SK-N-SH (cell line): ENCODE results near the gene LPP. TPM values are rescaled to one million over a fixed set of nuclear protein-coding genes. Genes with fewer than 3 reads are reported as not detected.

Experiments used
- CTCF ChIA-PET: fragments of 300-600, 350-600 bp; formaldehyde crosslinking; extraction: SDS; loops from one replicate; lab custom pipeline; 2021; lab: Yijun Ruan, JAX
- POLR2A ChIA-PET: fragments of 350-600 bp; sonication (Branson Sonifier 250); formaldehyde crosslinking; extraction: SDS; loops from one replicate; lab custom pipeline; 2020; ENCODE audit warnings: antibody characterized with exemption, inconsistent platforms; lab: Yijun Ruan, JAX
- DNase-seq: peaks from one replicate; pipeline ENCODE4 v3.0.0; 2012
- H2AFZ ChIP-seq: fragments of 200-600 bp; sonication (generic); 2 replicates; pipeline ENCODE4 v1.8.1; 2016; ENCODE audit warnings: antibody characterized with exemption, mild to moderate bottlenecking, low read depth
- H3F3A ChIP-seq: fragments of 200-600 bp; sonication (generic); replicated peaks from 2 replicates; pipeline ENCODE3; 2016; ENCODE audit warnings: antibody characterized with exemption, mild to moderate bottlenecking; ENCODE audit not compliant: insufficient read depth
- H3K27ac ChIP-seq, 2 experiments: fragments of 200-500 bp in 1 of 2; fragments of 200-600 bp in 1 of 2; sonication (Bioruptor generic) in 1 of 2; sonication (generic), shearing (Covaris generic) in 1 of 2; 2 replicates each; pipeline versions ENCODE4 v1.5.1 to v1.6.1; 2014 to 2016; ENCODE audit warnings: low read depth in 2 of 2, inconsistent platforms in 1 of 2, low read length in 1 of 2, mild to moderate bottlenecking in 1 of 2, mixed read lengths in 1 of 2
- H3K27me3 ChIP-seq: fragments of 200-600 bp; sonication (generic), shearing (Covaris generic); 2 replicates; pipeline ENCODE4 v1.6.1; 2016; ENCODE audit warnings: mixed run types; ENCODE audit not compliant: insufficient read depth
- H3K36me3 ChIP-seq, 2 experiments: fragments of 200-500 bp in 1 of 2; fragments of 200-600 bp in 1 of 2; sonication (Bioruptor generic) in 1 of 2; sonication (generic) in 1 of 2; replicated peaks in 1 of 2; 2 replicates each; pipeline versions ENCODE3 to v1.5.1; 2014 to 2016; ENCODE audit warnings: low read length in 1 of 2, mild to moderate bottlenecking in 1 of 2; ENCODE audit not compliant: insufficient read depth in 2 of 2, control insufficient read depth in 1 of 2
- H3K4me1 ChIP-seq, 2 experiments: fragments of 200-500 bp in 1 of 2; fragments of 200-600 bp in 1 of 2; sonication (Bioruptor generic) in 1 of 2; sonication (generic), shearing (Covaris generic) in 1 of 2; 2 replicates each; pipeline versions ENCODE4 v1.5.1 to v1.6.1; 2014 to 2016; ENCODE audit warnings: low read depth in 1 of 2, low read length in 1 of 2, mixed run types in 1 of 2; ENCODE audit not compliant: insufficient read depth in 2 of 2, control insufficient read depth in 1 of 2
- H3K4me2 ChIP-seq: fragments of 200-600 bp; sonication (generic), shearing (Covaris generic); 2 replicates; pipeline ENCODE4 v1.6.1; 2017; ENCODE audit warnings: mixed run types
- H3K4me3 ChIP-seq, 2 experiments: fragments of 200-500 bp in 1 of 2; fragments of 200-600 bp in 1 of 2; sonication (Bioruptor generic) in 1 of 2; sonication (generic), shearing (Covaris generic) in 1 of 2; 2 replicates each; pipeline versions ENCODE4 v1.5.1 to v1.8.1; 2014 to 2016; ENCODE audit warnings: low read depth in 2 of 2, inconsistent platforms in 1 of 2, low read length in 1 of 2, mild to moderate bottlenecking in 1 of 2, mixed read lengths in 1 of 2, moderate library complexity in 1 of 2
- H3K79me2 ChIP-seq: fragments of 200-600 bp; sonication (generic); 2 replicates; pipeline ENCODE4 v1.8.1; 2017; ENCODE audit warnings: mild to moderate bottlenecking; ENCODE audit not compliant: insufficient read depth
- H3K9ac ChIP-seq: fragments of 200-600 bp; sonication (generic); 2 replicates; pipeline ENCODE4 v1.6.1; 2017; ENCODE audit warnings: mixed run types
- H3K9me2 ChIP-seq: fragments of 200-600 bp; sonication (generic); 2 replicates; pipeline ENCODE4 v1.6.1; 2017; ENCODE audit warnings: mixed run types
- H3K9me3 ChIP-seq: fragments of 200-600 bp; sonication (generic); 2 replicates; pipeline ENCODE4 v1.6.1; 2017; ENCODE audit warnings: mixed run types, mild to moderate bottlenecking, moderate library complexity
- H4K20me1 ChIP-seq: fragments of 200-600 bp; sonication (generic); 2 replicates; pipeline ENCODE4 v1.6.1; 2017; ENCODE audit warnings: mild to moderate bottlenecking, mixed run types; ENCODE audit not compliant: insufficient read depth
- CHD2 ChIP-seq: fragments of 150-350 bp; IDR thresholded peaks from 2 replicates; pipeline ENCODE4 v1.6.1; 2018; ENCODE audit warnings: low read length; ENCODE audit not compliant: partially characterized antibody
- CTCF ChIP-seq: fragments of 200-600 bp; sonication (generic); IDR thresholded peaks from 2 replicates; pipeline ENCODE4 v1.6.1; 2017; ENCODE audit warnings: antibody characterized with exemption, mild to moderate bottlenecking, moderate library complexity
- EP300 ChIP-seq, 2 experiments: IDR thresholded peaks; 2 replicates each; pipeline versions ENCODE4 v1.4.0 to v1.6.1; 2012; ENCODE audit warnings: borderline replicate concordance in 1 of 2, low read depth in 1 of 2, low read length in 1 of 2
- EZH2phosphoT487 ChIP-seq: fragments of 200-600 bp; sonication (generic); IDR thresholded peaks from 2 replicates; pipeline ENCODE4 v1.6.1; 2017; ENCODE audit warnings: low read depth, mixed run types, mild to moderate bottlenecking, antibody characterized with exemption, moderate library complexity, borderline replicate concordance
- FOSL2 ChIP-seq: IDR thresholded peaks from 2 replicates; pipeline ENCODE4 v1.4.0; 2012; ENCODE audit warnings: low read depth, mild to moderate bottlenecking, moderate library complexity, borderline replicate concordance
- FOXM1 ChIP-seq: IDR thresholded peaks from 2 replicates; pipeline ENCODE4 v1.4.0; 2012; ENCODE audit warnings: low read depth, mild to moderate bottlenecking
- GABPA ChIP-seq: IDR thresholded peaks from 2 replicates; pipeline ENCODE4 v1.4.0; 2012; ENCODE audit warnings: low read depth, mild to moderate bottlenecking
- GATA2 ChIP-seq: sonication (generic); formaldehyde crosslinking; IDR thresholded peaks from 2 replicates; pipeline ENCODE4 v1.5.0; 2020; ENCODE audit warnings: mild to moderate bottlenecking, missing genetic modification reagents
- IRF3 ChIP-seq: fragments of 150-350 bp; IDR thresholded peaks from 2 replicates; pipeline ENCODE4 v1.6.1; 2016; ENCODE audit warnings: mild to moderate bottlenecking, low read depth, low read length
- JUND ChIP-seq: IDR thresholded peaks from 2 replicates; pipeline ENCODE4 v1.4.0; 2012
- MEF2A ChIP-seq: IDR thresholded peaks from 2 replicates; pipeline ENCODE4 v1.4.0; 2012; ENCODE audit warnings: low read depth, borderline replicate concordance
- NFIC ChIP-seq: IDR thresholded peaks from 2 replicates; pipeline ENCODE4 v1.4.0; 2012; ENCODE audit warnings: borderline replicate concordance
- NRF1 ChIP-seq: IDR thresholded peaks from 2 replicates; pipeline ENCODE4 v1.6.1; 2012; ENCODE audit warnings: low read depth, mild to moderate bottlenecking, low read length
- RCOR1 ChIP-seq: fragments of 150-350 bp; IDR thresholded peaks from 2 replicates; pipeline ENCODE4 v1.6.1; 2017; ENCODE audit warnings: antibody characterized with exemption, low read length
- REST ChIP-seq: IDR thresholded peaks from 2 replicates; pipeline ENCODE4 v1.6.1; 2012; ENCODE audit warnings: mild to moderate bottlenecking, low read depth, low read length, moderate library complexity
- RFX5 ChIP-seq: IDR thresholded peaks from 2 replicates; pipeline ENCODE4 v1.6.1; 2012; ENCODE audit warnings: mild to moderate bottlenecking, improper control_type of control experiment, low read length
- SMC3 ChIP-seq: IDR thresholded peaks from 2 replicates; pipeline ENCODE4 v1.6.1; 2012; ENCODE audit warnings: low read depth, low read length, improper control_type of control experiment
- USF1 ChIP-seq: IDR thresholded peaks from 2 replicates; pipeline ENCODE4 v1.4.0; 2012; ENCODE audit warnings: low read depth, borderline replicate concordance
- USF2 ChIP-seq: fragments of 150-350 bp; IDR thresholded peaks from 2 replicates; pipeline ENCODE4 v1.6.1; 2017; ENCODE audit warnings: antibody characterized with exemption, low read length, low read depth, borderline replicate concordance
- WGBS: methylation state at CpG from one replicate; pipeline ENCODE4 v1.1.6; 2017; ENCODE audit warnings: low lambda C conversion rate; 5-methylcytosine and 5-hydroxymethylcytosine counted together
- polyA plus RNA-seq, 3 experiments: library from polyadenylated mRNA; depleted of rRNA; stranded (reverse); fragments of >200 nt; gene quantifications; 2 replicates each; pipeline ENCODE4 v1.2.3, GENCODE V29; 2012

Gene LPP
- polyA plus RNA-seq, 1 of the 3 experiments (the other 2 are of a cell fraction) = 6.6 TPM

- TF ChIP-seq IRF3 (no peak), RCOR1 (no peak), CTCF (no peak), EP300 (IDR thresholded peaks at IDR 0.05; ENCODE audit: borderline replicate concordance in 1 of 2, low read depth in 1 of 2, low read length in 1 of 2) (no peak), MEF2A (no peak), USF1 (no peak)
Observed at GRCh38 chr3:188306435-188307005, 152.6 kb downstream of the LPP start (continued).

- 60% methylated on average over 6 of the region's 6 CpGs for WGBS
- no peak for DNase-seq
- no peak overlapping the region for H3K27ac ChIP-seq
- no peaks in the 10 kb centered on the region for H3K27me3 ChIP-seq
- no peak overlapping the region for H3K4me3 ChIP-seq
- no peaks in the 10 kb centered on the region for H3K9me3 ChIP-seq
- H3K4me1 ChIP-seq = no peaks in the 10 kb centered on the region
- TF ChIP-seq GATA2 (CRISPR knock-in tag) = no peak
- TF ChIP-seq RFX5 = no peak
- TF ChIP-seq SMC3 = no peak
- TF ChIP-seq NFIC = no peak
- no peak for TF ChIP-seq JUND
- TF ChIP-seq EZH2phosphoT487 = no peak
- TF ChIP-seq USF2 = no peak
- TF ChIP-seq EP300 (IDR thresholded peaks at IDR 0.05; ENCODE audit: borderline replicate concordance in 1 of 2, low read depth in 1 of 2, low read length in 1 of 2) = no peak
- no peak for TF ChIP-seq FOXM1
- TF ChIP-seq REST = no peak
- TF ChIP-seq GABPA = no peak
- TF ChIP-seq MEF2A = no peak
- no peak for TF ChIP-seq CHD2
- no peak for TF ChIP-seq FOSL2
- TF ChIP-seq NRF1 = no peak
- CTCF ChIA-PET = no interaction called here
- POLR2A ChIA-PET = no interaction called here
- peaks cover 0 to 23% of the 10 kb centered on the region in 2 experiments for H3K36me3 ChIP-seq
- H3K9ac ChIP-seq = no peak overlapping the region
- H3F3A ChIP-seq = peaks cover 12% of the 10 kb centered on the region
- peaks cover 91% of the 10 kb centered on the region for H3K79me2 ChIP-seq
- no peak overlapping the region for H2AFZ ChIP-seq
- H4K20me1 ChIP-seq = no peaks in the 10 kb centered on the region
- no peak overlapping the region for H3K4me2 ChIP-seq
- no peaks in the 10 kb centered on the region for H3K9me2 ChIP-seq
Observed at GRCh38 chr3:188309437-188310269, 155.7 kb downstream of the LPP start.
